HG03060 (cell line): ENCODE results near the gene PLPPR1.
"Not testable (repeated sequence)": the region's sequence is repeated elsewhere in the genome, so short reads cannot be mapped to it uniquely, and the experiment has no call there.

Source experiments
- ATAC-seq: cut with Tn5 transposase; IDR thresholded peaks from one replicate; pipeline ENCODE4 v1.9.1; 2021; ENCODE audit warnings: low read depth, moderate number of reproducible peaks; ENCODE audit not compliant: unreplicated experiment

Gene PLPPR1

GRCh38 chr9:101039581-101039980 is 11.1 kb downstream of the PLPPR1 start:
- not testable (repeated sequence) for ATAC-seq

DNA sequence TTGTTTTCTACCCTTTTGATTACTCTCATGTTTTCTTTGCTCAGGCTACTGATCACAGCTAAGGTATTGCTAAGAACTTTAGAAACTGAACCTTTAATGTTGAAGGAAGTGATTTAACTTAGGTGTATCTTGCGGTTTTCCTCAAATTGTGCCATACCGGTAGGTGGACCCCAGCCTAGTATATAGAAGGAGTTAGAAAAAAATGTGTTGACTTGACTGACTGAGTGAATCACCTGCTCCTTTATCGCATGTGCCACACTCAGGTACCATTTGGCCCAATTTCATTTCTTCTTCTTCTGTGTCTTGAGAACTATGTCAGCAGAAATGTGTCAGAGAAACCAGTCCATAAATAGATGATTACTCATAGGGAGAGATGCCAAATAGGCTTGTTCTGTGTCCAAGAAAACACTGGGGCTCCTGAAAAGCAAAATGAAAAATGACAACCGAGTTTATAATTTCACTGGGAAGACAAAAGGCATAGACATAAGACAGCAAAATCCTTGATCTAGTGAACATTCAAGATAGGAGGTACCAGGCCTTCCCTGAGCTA is 19.4 kb downstream of the PLPPR1 start:
- ATAC-seq, result no peak

- no peak for ATAC-seq
These were observed 22.1 kb downstream of the PLPPR1 start for GRCh38 chr9:101050650-101051049.

GRCh38 chr9:101054657-101055056 is 26.1 kb downstream of the PLPPR1 start:
- ATAC-seq, result no peak

- ATAC-seq, result no peak
These were observed 27.0 kb downstream of the PLPPR1 start for GRCh38 chr9:101055516-101055915.

- no peak for ATAC-seq
These were observed 34.2 kb downstream of the PLPPR1 start for GRCh38 chr9:101062686-101063085.

DNA sequence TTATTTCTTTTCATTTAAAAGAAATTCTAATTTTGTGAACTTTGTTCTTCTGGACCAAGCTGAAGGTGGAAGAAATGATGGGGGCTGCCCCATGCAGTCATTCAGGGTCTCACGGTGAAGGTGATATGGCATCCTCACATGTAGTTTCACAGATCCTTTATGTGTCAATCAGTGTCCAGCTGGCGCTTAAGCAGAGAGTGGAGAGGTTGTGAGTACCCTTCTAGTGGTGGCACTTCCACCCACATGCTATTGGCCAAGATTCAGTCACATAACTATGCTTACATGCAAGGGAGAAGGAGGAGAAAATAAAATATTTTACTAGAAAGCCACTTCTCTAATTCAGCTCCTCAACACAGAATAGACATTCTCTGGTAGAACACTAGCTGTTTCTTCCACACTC is 34.7 kb downstream of the PLPPR1 start:
- ATAC-seq, result no peak

- no peak for ATAC-seq
These were observed 35.7 kb downstream of the PLPPR1 start for GRCh38 chr9:101064206-101064605.

DNA sequence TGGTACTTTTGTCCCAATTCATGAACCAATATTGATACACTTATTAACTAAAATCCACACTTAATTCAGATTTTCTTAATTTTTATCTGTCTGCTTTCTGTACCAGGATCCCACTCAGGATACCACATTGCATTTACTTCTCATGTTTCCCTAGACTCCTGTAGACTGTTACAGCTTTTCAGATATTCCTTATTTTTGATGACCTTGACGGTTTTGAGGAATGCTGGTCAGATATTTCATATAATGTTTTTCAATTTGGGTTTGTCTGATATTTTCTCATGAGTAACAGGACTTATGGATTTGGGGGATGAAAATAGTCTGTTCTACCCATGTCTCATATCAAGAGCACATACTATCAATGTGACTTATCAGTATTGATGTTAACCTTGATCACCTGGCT is 37.4 kb downstream of the PLPPR1 start:
- no peak for ATAC-seq

GRCh38 chr9:101068696-101069095 is 40.2 kb downstream of the PLPPR1 start:
- no peak for ATAC-seq

DNA sequence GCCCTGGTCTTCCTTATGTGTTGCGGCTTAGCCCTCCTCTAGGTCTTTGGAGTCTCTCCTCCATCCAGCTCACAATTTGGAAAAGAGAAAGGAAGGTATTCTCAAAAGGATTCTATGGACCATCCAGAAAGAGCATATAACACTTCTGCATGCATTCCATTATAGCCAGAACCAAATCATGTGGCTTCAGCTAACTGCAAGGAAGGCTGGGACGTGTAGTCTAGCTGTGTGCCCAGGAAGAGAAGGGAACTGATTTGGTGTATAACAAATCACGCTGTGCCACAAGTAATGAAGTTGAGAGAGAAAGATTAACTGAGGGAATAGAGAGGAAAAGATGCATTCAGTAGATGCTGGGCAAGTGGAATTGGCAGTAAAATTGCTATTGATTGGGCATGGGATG is 43.7 kb downstream of the PLPPR1 start:
- ATAC-seq, result no peak

DNA sequence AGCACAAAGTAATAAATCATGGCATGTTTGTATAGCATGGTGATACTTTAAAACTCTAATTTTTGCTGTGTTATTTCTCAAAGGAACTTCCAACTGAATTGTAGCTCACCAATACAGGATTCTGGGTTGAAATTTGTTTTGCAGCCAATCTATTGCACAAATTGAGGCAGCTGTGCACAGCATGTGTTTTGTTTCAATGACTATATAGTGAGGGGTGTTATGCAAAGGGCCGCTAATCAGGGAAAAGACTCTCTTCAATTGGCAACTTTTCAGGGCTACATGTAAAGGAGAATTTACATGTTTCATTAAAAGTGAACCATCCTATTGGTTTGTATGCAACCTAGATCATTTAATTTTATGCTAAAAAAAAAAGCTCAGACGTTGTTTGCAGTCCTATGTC is 44.6 kb downstream of the PLPPR1 start:
- no peak for ATAC-seq

DNA sequence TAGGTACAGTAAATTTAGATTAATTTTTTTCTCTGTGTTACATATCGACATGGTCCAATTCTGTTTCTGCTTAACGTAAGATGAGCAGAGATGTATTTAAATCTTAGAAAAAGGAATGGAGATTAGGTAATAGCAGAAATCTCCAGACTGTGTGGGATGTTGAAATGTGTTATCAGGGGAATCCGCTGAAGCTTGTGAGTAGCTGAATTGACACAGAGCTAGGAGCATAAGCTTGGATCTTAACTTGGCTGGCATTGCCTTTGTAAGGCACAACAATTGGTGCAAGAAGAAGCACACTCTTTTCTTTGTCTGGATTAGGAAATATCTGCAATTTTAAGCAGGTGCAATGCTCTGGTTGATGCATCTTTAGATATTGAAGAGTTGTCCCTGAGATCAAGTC is 53.1 kb downstream of the PLPPR1 start:
- no peak for ATAC-seq

- no peak for ATAC-seq
These were observed 55.1 kb downstream of the PLPPR1 start for GRCh38 chr9:101083448-101084202.

DNA sequence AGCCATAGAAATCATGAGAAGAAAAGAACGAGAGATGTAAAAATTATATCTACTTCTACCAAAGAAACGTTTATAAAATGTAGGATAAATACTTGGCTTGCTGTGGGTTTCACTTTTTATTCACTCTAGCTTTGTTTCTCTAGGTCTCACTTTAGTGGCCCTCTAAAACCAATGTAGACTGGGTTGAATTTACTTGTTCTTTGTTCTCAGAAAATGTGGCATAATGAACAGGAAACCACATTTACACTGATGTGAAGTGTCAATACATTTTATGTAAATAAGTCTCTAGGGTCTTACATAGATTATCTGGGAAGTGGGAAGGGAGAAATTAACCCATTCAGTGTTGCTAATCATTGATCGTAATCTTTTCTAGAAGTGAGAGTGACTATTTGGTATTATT is 58.9 kb downstream of the PLPPR1 start:
- no peak for ATAC-seq

- no peak for ATAC-seq
These were observed 64.4 kb downstream of the PLPPR1 start for GRCh38 chr9:101092922-101093321.

DNA sequence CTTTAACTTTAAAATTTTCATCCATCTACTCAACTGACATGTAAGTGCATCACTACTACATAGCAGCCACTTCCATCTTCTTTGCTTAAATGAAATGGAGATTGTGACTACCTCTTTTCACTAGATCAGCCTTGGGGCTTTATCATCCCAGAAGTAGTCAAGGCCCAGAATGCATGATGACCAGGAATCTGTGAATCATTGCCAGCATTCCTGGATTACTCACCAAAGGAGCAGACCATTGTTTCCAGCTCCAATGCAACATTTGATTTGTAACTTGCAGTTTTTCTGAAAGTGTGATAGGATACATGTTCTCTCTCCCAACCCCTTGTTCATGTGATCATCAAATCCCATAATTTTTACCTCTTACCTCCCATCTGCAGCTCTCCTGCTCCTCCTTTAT is 65.1 kb downstream of the PLPPR1 start:
- ATAC-seq, result no peak

- no peak for ATAC-seq
These were observed 66.2 kb downstream of the PLPPR1 start for GRCh38 chr9:101094686-101095085.

DNA sequence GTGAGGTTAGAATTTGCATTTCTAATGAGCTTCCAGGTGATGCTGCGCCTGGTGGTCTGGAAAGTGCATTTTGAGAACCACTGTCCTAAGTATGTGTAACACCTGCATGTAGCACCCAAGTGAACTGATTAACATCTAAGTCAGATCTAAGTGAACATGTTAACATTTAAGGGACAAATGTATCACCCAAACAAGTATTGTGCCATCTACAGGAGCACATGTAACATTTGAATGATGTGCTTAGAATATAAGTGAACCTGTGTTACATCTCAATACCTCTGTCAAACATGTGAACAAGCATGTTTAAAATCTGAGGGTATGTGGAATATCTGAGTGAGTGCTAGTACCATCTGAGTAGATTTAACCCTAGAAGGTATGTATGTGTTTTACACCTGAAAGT is 68.7 kb downstream of the PLPPR1 start:
- ATAC-seq, result no peak

DNA sequence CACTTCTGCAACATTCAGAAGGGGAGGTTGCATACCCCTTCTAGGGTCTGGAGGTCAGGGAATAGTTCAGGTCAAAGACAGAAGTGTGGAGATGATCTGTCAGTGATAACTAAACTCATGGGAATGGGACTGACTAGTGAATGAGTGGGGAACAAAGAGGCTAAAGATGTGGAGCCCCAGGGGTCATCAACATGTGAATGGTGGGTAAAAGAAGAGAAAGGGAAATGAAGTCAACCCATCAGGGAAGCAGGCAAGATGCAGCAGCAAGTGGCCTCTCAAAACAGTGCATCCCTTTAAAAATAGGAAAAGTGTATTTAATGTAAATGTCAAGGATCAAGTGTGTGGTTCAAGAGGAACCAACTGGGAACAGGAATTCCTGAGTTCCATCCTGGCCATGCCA is 69.9 kb downstream of the PLPPR1 start:
- no peak for ATAC-seq

DNA sequence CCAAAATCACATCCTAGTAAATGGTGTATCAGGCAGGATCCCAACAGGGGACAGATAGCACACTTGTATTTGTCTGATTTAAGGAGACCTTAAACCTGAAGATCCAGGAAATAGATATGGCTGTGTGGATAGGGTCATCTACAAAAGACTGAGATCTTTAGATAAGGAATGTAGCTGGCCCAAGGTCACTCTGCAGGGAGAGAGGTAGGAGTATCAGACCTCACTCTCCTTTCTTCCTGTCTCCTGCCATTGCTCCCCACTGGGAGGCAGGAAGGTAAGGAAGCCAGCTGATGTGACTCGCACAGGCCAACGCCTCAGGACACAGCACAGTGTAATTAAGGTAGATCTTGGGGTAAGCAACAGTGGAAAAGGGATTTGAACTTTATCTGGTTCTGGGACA is 85.8 kb downstream of the PLPPR1 start:
- ATAC-seq, result no peak

DNA sequence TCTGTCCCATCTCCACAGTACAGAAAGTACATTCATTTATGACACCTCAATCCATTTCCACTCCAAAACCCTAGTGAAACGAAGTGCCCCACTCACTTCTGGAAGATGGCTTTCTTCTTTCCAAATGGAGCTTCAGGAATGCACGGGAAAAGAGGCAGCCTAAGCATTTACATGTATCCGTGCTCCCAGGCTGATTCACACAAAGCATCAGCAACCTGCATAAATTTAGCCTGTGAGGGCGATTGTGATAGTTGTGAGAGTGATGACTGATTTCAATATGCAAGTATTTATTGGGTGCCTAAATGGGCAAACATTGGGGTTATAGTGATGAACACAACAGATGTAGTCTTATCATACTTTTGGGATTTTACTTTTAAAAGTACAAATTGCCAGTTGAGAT is 86.6 kb downstream of the PLPPR1 start:
- ATAC-seq, result no peak

DNA sequence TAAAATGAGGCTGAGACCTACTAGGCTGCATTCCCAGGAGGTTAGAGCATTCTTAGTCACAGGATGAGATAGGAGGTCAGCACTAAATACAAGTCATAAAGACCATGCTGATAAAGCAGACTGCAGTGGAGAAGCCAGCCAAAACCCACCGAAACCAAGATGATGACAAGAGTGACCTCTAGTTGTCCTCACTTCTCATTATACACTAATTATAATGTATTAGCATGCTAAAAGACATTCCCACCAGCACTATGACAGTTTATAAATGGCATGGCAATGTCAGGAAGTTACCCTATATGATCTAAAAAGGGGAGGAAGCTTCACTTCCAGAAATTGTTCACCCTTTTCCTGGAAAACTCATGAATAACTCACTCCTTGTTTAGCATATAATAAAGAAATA is 88.6 kb downstream of the PLPPR1 start:
- ATAC-seq, result no peak
